Activated naive CD4-positive, alpha-beta T cell treated with anti-CD3 and anti-CD28 coated beads, Interleukin-2, amount 50 U/mL, for 24 hours (primary cell): ENCODE results near the gene ARL8A.
"Not testable (repeated sequence)": the region's sequence is repeated elsewhere in the genome, so short reads cannot be mapped to it uniquely, and the experiment has no call there.

Experiments used
- H3K27ac Mint-ChIP-seq: one replicate; pipeline ENCODE4 v1.8.0; 2021; ENCODE audit warnings: mild to moderate bottlenecking, mixed read lengths
- H3K27me3 Mint-ChIP-seq: one replicate; pipeline ENCODE4 v1.8.0; 2021; ENCODE audit warnings: mixed read lengths
- H3K36me3 Mint-ChIP-seq: one replicate; pipeline ENCODE4 v1.8.0; 2021; ENCODE audit warnings: mixed read lengths
- H3K4me1 Mint-ChIP-seq: one replicate; pipeline ENCODE4 v1.8.0; 2021; ENCODE audit warnings: mixed read lengths
- H3K4me3 Mint-ChIP-seq: one replicate; pipeline ENCODE4 v1.8.0; 2021; ENCODE audit warnings: mild to moderate bottlenecking, mixed read lengths
- H3K9me3 Mint-ChIP-seq: one replicate; pipeline ENCODE4 v1.8.0; 2021; ENCODE audit warnings: mixed read lengths

Gene ARL8A

DNA sequence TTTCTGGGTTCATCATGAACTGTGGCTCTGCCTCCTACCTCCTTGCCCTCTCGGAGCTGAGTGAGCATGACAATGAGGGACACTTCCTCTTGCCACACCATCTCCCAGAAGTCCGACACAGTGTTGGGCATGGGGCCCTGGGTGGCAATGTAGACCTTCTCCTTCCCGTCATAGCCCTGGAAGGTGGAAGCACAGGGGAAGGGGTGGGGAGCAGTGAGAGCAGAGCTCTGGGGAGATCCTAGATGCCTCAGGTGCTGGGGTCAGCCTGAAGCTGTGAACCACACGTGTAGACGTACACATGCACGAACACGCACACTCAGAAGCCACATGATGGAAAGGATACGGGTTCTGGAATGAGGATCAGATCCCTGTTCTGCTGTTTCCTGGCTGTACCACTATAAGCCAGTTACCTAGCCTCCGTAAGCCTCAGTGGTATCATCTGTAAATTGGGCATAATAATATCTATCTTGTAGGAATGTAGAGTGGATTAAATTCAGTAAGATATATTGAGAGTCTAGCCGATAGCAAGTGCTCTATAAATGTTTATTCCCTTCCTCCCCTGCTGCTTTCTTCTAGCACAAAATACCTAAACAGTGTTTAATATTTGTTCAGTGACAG, 9.7 kb upstream of the ARL8A start:
- Mint-ChIP-seq H3K4me1 (peaks cover 42% of the 10 kb centered on the region), H3K36me3 (peaks cover 19% of the 10 kb centered on the region), H3K9me3 (no peaks in the 10 kb centered on the region), H3K27me3 (no peaks in the 10 kb centered on the region), H3K4me3 (no peak overlapping the region), H3K27ac (peak overlapping the region; percentile 71)

DNA sequence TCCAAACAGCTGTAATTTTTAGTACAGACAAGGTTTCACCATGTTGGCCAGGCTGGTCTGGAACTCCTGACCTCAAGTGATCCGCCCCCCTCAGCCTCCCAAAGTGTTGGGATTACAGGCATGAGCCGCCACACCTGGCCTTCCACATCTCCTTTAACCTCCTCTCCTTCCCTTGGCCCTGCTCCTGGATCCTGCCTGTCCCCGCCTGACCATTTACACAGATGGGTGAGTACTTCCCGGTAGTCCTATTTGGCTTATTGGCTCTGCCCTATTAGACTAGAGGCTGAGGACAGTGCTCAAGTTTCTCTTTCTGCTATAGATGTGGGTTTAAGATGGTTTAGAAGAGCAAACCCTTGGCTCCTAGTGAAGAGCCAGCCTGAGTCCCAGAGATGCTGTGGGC, 8.7 kb upstream of the ARL8A start:
- Mint-ChIP-seq H3K4me3 (no peak overlapping the region), H3K27ac (no peak overlapping the region), H3K4me1 (peaks cover 32% of the 10 kb centered on the region), H3K9me3 (no peaks in the 10 kb centered on the region), H3K27me3 (no peaks in the 10 kb centered on the region), H3K36me3 (peaks cover 17% of the 10 kb centered on the region)

DNA sequence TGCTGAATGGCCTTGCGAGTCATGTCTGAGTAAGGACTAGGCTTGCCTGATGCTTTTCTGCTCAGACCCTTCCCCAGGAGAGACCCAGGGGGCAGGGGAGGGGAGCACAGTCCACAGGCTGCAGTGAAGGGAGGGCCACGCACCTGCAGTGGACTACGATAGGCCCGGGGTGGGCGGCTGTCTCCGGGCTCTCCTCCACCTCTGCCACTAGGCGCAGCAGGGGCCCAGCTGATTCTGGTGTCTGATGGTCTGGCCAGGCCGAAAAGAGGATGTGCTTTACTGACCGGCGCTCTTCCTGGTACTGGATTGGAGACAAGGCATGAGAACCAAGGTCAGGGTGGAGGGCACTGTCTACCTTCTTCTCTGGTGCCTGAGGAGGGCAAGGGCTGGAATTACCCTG, 7.9 kb upstream of the ARL8A start:
- Mint-ChIP-seq H3K9me3 (no peaks in the 10 kb centered on the region), H3K27ac (no peak overlapping the region), H3K4me1 (peaks cover 24% of the 10 kb centered on the region), H3K4me3 (no peak overlapping the region), H3K27me3 (no peaks in the 10 kb centered on the region), H3K36me3 (peaks cover 20% of the 10 kb centered on the region)

DNA sequence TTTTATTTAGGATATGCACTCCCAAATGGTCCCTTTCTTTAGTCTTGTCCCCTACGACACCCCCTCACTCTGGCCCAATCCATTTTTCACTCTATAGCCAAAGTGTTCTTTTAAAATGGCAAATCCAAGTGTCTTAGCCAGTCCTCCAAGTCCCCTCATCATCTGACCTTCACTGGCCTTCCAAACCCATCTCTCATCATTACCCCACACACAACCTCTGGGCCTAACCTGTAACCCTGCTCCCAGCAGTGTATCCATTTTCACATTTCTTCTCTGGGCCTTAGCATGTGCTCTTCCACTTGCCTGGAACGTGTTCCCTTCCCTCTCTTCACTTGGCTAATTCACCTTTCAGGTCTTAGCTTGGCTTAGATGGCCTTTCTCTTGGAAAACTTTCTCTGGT, 6.5 kb upstream of the ARL8A start:
- Mint-ChIP-seq H3K4me1 (peaks cover 18% of the 10 kb centered on the region), H3K4me3 (no peak overlapping the region), H3K9me3 (no peaks in the 10 kb centered on the region), H3K27ac (peak overlapping the region; percentile 56), H3K27me3 (no peaks in the 10 kb centered on the region), H3K36me3 (peaks cover 16% of the 10 kb centered on the region)

DNA sequence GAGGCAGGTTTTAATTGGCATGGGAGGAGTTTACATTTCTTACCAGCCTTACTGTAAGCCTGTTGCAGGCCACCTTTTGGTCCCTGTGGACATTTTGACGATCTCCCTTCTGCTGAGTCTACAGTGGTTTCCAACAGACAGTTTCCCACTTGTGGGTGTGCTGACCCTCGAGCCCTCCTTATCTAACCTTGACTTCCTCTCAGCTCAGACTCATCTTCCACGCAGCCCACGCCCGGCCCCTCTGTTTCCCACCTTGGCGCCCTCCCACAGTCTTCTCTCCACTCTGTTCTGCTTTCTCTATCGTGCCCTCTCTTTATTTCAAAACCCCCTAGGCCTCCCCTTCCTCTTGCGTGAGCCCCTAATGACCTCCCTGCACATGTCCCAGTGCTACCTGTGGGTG, 6.1 kb upstream of the ARL8A start:
- peaks cover 15% of the 10 kb centered on the region for H3K4me1 Mint-ChIP-seq
- peaks cover 14% of the 10 kb centered on the region for H3K36me3 Mint-ChIP-seq
- H3K27ac Mint-ChIP-seq, result peak overlapping the region; percentile 66
- no peaks in the 10 kb centered on the region for H3K9me3 Mint-ChIP-seq
- no peaks in the 10 kb centered on the region for H3K27me3 Mint-ChIP-seq
- H3K4me3 Mint-ChIP-seq, result no peak overlapping the region

DNA sequence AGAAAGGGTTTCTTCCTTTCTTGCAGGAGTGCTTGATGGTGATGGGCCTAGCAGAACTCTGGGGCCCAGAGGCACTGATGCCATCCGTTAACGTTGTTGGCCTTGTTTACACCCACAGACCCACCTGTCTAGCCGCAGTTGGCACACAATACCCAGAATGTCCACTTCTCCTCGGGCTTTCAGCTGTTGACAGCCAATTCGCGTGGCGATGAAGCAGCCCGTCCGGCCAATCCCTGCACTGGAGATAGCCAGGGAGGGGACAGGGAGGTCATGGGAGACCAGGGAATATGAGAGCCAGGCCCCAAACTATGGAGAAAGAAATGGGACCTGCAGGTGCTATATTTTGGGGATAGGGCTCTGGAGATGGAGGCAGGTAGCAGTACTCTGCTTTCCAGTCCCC, 5.7 kb upstream of the ARL8A start:
- Mint-ChIP-seq H3K4me1 (peaks cover 16% of the 10 kb centered on the region), H3K4me3 (no peak overlapping the region), H3K36me3 (peaks cover 11% of the 10 kb centered on the region), H3K9me3 (no peaks in the 10 kb centered on the region), H3K27me3 (no peaks in the 10 kb centered on the region), H3K27ac (no peak overlapping the region)

DNA sequence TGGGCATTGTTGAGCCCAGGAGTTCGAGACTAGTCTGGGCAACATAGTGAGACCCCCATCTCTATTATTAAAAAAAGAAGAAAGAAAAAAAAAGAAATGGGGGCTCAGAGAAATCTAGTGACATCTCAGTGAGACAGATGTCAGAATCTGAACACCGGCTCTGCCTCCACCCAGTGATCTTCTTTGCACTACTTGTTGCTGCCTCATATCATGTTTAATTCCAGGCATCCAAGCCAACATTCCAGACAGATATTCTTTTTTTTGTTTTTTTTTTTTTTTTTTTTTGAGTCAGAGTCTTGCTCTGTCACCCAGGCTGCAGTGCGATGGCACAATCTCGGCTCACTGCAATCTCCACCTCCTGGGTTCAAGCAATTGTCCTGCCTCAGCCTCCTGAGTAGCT, 5.0 kb upstream of the ARL8A start:
- peaks cover 11% of the 10 kb centered on the region for H3K36me3 Mint-ChIP-seq
- no peak overlapping the region for H3K4me3 Mint-ChIP-seq
- no peaks in the 10 kb centered on the region for H3K9me3 Mint-ChIP-seq
- no peaks in the 10 kb centered on the region for H3K27me3 Mint-ChIP-seq
- no peak overlapping the region for H3K27ac Mint-ChIP-seq
- H3K4me1 Mint-ChIP-seq, result peaks cover 12% of the 10 kb centered on the region

DNA sequence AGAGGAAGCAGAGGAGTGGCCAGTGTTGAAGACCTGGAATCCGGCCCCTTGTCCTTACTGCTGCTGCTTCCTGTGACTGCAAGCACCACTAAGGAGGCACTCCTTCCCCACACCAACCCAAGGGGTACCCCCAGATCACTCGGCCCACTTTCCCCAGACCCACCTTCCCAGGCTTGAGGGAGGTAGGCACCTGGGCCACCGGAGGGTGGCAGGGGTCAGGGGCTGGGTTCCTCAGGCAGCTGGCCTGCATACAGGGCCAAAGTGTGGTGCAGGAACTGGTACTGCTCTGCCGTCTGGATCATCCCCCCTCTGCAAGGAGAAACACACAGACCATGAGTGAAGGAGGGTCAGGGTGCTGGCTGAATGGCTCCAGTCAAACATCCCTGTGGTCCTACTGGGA, 3.9 kb upstream of the ARL8A start:
- Mint-ChIP-seq H3K27me3 (no peaks in the 10 kb centered on the region), H3K36me3 (peaks cover 9% of the 10 kb centered on the region), H3K4me1 (peaks cover 10% of the 10 kb centered on the region), H3K27ac (no peak overlapping the region), H3K4me3 (no peak overlapping the region), H3K9me3 (no peaks in the 10 kb centered on the region)

DNA sequence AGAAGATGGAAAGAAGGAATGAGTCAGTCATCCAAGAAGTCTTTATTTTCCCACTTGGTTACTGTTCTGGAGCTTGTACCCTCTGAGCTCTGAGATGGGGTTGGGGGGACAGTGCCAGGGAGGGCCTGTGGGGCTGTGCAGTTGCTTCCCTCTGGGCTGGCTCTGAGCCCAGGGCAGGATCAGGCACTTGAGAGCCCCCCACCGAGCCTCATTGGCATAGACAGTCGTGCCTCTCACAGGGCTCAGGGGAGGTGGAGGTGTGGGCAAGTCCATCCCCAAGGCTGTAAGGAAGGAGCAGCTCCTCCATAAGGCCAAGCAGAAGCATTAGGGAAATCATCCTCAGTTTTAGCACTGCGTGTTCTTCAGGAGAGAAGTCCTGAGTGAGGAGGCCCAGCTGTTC, 2.5 kb upstream of the ARL8A start:
- no peaks in the 10 kb centered on the region for H3K9me3 Mint-ChIP-seq
- no peak overlapping the region for H3K27ac Mint-ChIP-seq
- peaks cover 7% of the 10 kb centered on the region for H3K36me3 Mint-ChIP-seq
- H3K27me3 Mint-ChIP-seq, result no peaks in the 10 kb centered on the region
- H3K4me1 Mint-ChIP-seq, result peaks cover 24% of the 10 kb centered on the region
- no peak overlapping the region for H3K4me3 Mint-ChIP-seq

DNA sequence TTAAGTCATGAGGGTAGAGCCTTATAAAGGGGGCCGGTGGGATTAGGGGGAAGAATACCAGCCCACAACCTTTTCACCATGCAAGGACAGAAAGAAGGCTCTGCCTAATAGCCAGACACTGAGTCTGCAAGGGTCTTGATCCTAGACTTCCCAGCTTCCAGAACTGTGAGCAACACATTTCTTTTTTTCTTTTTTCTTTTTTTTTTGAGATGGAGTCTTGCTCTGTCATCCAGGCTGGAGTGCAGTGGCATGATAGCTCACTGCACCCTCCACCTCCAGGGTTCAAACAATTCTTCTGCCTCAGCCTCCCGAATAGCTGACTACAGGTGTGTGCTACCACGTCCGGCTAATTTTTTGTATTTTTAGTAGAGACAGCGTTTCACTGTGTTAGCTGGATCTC, 1.7 kb upstream of the ARL8A start:
- Mint-ChIP-seq H3K4me1 (peaks cover 26% of the 10 kb centered on the region), H3K9me3 (no peaks in the 10 kb centered on the region), H3K27ac (no peak overlapping the region), H3K27me3 (no peaks in the 10 kb centered on the region), H3K4me3 (peak overlapping the region; percentile 11), H3K36me3 (peaks cover 7% of the 10 kb centered on the region)

DNA sequence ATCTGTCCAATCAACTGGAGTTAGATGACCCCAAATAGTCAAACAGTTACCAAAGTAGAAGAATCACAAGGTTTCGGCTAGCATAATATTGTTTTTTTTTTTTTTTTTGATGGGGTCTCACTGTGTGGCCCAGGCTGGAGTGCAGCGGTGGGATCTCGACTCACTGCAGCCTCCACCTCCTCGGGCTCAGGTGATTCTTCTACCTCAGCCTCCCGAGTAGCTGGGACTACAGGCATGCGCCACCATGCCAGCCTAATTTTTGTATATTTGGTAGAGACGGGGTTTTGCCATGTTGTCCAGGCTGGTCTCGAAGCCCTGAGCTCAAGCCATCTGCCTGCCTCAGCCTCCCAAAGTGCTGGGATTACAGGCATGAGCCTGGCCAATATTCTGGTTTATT, 1.2 kb upstream of the ARL8A start:
- Mint-ChIP-seq H3K4me3 (peak overlapping the region; percentile 86), H3K4me1 (peaks cover 30% of the 10 kb centered on the region)
- not testable (repeated sequence) for H3K27ac Mint-ChIP-seq, H3K27me3 Mint-ChIP-seq, H3K36me3 Mint-ChIP-seq, H3K9me3 Mint-ChIP-seq

DNA sequence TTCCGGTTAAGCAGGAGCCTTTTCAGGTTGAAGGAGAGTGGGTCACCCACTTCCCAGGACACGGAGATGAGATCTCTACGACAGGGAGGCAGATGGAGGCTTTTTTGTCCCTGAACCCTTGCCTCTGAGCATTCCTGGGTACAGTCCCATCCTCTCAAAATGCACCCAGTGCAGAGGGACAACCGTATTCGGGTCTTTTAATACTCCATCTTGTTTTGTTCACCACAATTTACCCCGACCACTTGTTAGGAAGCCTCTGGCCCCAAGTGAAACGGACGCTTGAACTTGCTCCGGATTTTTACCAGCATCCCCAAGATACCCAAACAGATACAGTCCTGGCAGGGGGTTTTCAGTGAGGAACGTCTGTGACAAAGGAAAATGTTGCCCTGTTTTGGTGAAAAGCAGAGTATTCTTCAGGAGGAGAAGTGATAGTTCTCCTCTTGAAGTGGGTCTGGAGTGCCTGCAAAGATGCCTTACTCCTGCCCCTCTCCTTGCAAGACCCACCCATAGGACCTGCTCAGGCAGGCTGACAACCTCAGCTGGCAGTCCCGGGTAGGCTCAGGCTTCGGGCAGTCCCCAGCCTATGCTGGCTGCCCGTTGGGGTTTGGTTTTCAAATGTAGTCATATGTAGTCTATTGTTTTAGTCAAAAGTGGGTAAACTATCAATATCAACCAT, 669 bp upstream of the ARL8A start:
- Mint-ChIP-seq H3K4me1 (peaks cover 30% of the 10 kb centered on the region), H3K4me3 (peak overlapping the region; percentile 86), H3K36me3 (peaks cover 3% of the 10 kb centered on the region), H3K27me3 (no peaks in the 10 kb centered on the region), H3K9me3 (no peaks in the 10 kb centered on the region), H3K27ac (peak overlapping the region; percentile 67)

DNA sequence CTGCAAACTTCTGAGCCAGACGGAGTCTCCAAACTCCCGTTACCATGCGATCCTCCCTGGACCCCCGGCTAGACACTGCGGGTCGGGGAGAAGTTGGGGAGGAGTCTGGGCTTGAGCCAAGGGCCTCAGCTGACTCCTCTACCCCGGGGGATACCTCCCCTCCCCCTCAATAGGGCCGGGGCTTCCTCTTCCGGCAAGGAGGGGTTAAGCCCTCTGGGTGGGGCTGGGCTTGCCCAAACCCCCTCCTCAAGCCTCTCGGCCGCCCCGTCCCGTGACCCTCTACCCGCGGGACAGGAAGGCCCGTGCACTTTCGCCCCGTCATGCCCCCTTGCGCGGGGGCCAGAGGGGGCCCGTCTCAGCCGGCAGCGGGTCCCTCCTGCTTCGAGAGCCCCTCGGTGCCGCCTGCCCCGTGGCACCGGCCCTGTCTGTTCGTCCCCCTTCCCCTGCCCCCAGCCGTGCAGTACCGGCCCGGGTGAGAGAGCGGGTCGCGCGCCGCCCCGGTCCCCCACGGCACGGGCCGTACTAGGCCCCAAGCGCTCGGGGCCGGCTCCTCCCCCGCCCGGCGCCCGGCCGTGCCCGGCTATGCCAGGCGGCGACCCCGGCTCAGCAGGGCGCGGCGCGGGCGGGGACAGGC, 652 bp downstream of the ARL8A start:
- Mint-ChIP-seq H3K36me3 (peaks cover 3% of the 10 kb centered on the region), H3K4me3 (peak overlapping the region; percentile 92), H3K27me3 (no peaks in the 10 kb centered on the region), H3K9me3 (no peaks in the 10 kb centered on the region), H3K27ac (peak overlapping the region; percentile 92), H3K4me1 (peaks cover 31% of the 10 kb centered on the region)

DNA sequence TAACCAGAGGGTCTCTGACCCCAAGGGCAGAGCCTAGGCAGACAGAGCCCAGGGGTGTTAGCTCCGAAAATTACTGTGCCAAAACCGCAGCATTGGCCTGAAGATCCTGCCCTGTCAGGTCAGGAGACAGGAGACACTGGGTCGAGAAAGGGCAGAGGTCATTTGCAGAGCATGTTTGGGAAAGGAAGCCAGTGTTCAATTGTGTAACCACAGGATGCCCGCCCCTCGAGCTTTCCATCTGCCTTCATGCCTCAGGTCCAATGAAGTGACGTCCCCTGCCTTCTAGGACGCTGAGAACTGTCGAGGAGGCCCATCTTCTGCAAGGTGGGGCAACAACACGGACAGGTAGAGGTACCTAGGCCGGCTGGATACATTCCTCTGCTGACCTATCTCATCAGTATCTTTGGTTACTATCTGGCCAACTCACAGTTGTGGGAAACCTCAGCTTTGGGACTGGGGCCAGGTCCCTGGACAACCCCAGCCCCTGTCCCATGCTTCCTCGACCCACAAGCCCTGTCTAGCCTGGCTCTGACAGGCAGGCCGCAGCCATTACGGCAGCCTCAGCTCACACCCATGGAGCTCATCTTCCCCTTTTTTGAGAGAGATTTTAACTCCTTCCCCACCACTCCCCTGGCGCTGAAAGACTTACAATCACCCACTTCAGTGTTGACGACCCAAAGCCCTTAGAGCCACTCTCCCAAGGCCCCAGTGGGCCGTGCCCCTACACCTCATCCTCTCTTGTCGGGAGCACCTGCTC, 1.3 kb downstream of the ARL8A start:
- no peaks in the 10 kb centered on the region for H3K9me3 Mint-ChIP-seq
- H3K4me3 Mint-ChIP-seq, result peak overlapping the region; percentile 92
- H3K27me3 Mint-ChIP-seq, result no peaks in the 10 kb centered on the region
- H3K4me1 Mint-ChIP-seq, result peaks cover 36% of the 10 kb centered on the region
- peak overlapping the region; percentile 92 for H3K27ac Mint-ChIP-seq
- peaks cover 3% of the 10 kb centered on the region for H3K36me3 Mint-ChIP-seq

DNA sequence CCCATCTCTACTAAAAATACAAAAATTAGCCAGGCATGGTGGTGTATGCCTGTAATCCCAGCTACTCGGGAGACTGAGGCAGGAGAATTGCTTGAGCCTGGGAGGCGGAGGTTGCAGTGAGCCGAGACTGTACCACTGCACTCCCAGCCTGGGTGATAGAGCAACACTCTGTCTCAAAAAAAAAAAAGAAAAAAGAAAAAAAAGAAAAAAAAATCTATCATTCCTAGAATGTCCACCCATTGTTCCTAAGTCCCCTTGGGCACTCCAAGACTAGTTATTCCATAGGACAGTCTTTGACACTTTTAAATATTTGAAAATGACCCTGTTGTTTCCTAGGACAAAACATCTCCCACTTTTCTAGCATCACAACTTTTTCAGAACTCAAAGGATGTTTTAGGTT, 3.1 kb downstream of the ARL8A start:
- not testable (repeated sequence) for H3K27ac Mint-ChIP-seq, H3K36me3 Mint-ChIP-seq, H3K4me3 Mint-ChIP-seq, H3K27me3 Mint-ChIP-seq, H3K9me3 Mint-ChIP-seq
- peaks cover 36% of the 10 kb centered on the region for H3K4me1 Mint-ChIP-seq

DNA sequence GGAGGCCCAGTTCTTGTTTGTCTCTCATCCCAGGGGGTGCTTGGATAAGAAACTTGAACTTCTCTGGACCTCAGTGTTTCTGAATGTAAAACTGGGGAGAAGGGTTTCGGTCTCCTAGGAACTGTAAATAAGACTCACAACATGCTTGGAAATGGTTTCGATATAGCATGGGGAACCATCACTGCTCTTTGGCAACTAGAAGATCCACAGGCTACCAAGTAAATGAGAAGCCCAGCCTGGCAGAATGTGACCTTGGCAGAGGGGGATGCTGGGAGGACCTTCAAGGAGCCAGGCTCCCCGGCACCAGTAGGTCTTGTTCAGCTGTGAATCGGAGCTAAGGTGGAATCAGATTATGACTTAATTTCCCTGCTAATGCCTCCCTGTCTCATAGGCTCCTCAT, 3.7 kb downstream of the ARL8A start:
- Mint-ChIP-seq H3K27ac (no peak overlapping the region), H3K9me3 (no peaks in the 10 kb centered on the region), H3K4me3 (no peak overlapping the region), H3K36me3 (no peaks in the 10 kb centered on the region), H3K4me1 (peaks cover 36% of the 10 kb centered on the region), H3K27me3 (no peaks in the 10 kb centered on the region)
